ENCODE measurements around the gene CNGB1.

GRCh38 chr16:57840833-57841232 lies 130.1 kb downstream of the CNGB1 start:
- TF ChIP-seq, protein P1, sequence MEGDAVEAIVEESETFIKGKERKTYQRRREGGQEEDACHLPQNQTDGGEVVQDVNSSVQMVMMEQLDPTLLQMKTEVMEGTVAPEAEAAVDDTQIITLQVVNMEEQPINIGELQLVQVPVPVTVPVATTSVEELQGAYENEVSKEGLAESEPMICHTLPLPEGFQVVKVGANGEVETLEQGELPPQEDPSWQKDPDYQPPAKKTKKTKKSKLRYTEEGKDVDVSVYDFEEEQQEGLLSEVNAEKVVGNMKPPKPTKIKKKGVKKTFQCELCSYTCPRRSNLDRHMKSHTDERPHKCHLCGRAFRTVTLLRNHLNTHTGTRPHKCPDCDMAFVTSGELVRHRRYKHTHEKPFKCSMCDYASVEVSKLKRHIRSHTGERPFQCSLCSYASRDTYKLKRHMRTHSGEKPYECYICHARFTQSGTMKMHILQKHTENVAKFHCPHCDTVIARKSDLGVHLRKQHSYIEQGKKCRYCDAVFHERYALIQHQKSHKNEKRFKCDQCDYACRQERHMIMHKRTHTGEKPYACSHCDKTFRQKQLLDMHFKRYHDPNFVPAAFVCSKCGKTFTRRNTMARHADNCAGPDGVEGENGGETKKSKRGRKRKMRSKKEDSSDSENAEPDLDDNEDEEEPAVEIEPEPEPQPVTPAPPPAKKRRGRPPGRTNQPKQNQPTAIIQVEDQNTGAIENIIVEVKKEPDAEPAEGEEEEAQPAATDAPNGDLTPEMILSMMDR (conservative IDR thresholded peaks at IDR 0.05; ENCODE audit: low read length): no peak
- no peak for TF ChIP-seq EZH2phosphoT487 (IDR thresholded peaks at IDR 0.05; ENCODE audit: borderline replicate concordance)

Data from Loucy (cell line).